Stimulated activated CD4-positive, alpha-beta T cell treated with anti-CD3 and anti-CD28 coated beads, Interleukin-2, amount 100 ng/mL, for 4 hours (primary cell): ENCODE measurements around the gene PCDHA9.
"Not testable (repeated sequence)": the region's sequence is repeated elsewhere in the genome, so short reads cannot be mapped to it uniquely, and the experiment has no call there.

Experiments used
- DNase-seq: peaks from one replicate; pipeline ENCODE4 v3.0.0-alpha.2; 2020; ENCODE audit warnings: low read depth

The PCDHA9 gene

DNA sequence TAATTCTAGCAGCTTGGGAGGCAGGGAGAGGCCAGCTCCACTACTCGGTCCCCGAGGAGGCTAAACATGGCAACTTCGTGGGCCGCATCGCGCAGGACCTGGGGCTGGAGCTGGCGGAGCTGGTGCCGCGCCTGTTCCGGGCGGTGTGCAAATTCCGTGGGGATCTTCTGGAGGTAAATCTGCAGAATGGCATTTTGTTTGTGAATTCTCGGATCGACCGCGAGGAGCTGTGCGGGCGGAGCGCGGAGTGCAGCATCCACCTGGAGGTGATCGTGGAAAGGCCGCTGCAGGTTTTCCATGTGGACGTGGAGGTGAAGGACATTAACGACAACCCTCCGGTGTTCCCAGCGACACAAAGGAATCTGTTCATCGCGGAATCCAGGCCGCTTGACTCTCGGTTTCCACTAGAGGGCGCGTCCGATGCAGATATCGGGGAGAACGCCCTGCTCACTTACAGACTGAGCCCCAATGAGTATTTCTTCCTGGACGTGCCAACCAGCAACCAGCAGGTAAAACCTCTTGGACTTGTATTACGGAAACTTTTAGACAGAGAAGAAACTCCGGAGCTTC is 13.7 kb upstream of the PCDHA9 start:
- not testable (repeated sequence) for DNase-seq

DNA sequence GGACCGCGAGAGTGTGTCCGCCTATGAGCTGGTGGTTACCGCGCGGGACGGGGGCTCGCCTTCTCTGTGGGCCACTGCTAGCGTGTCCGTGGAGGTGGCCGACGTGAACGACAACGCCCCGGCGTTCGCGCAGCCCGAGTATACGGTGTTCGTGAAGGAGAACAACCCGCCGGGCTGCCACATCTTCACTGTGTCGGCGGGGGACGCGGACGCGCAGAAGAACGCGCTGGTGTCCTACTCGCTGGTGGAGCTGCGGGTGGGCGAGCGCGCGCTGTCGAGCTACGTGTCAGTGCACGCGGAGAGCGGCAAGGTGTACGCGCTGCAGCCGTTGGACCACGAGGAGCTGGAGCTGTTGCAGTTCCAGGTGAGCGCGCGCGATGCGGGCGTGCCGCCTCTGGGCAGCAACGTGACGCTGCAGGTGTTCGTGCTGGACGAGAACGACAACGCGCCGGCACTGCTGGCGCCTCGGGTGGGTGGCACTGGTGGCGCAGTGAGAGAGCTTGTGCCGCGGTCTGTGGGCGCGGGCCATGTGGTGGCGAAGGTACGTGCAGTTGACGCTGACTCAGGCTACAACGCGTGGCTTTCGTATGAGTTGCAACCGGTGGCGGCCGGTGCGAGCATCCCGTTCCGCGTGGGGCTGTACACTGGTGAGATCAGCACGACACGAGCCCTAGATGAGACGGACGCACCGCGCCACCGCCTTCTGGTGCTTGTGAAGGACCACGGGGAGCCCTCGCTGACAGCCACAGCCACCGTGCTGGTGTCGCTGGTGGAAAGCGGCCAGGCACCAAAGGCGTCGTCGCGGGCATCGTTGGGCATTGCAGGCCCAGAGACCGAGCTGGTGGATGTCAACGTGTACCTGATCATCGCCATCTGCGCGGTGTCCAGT is 12.3 kb upstream of the PCDHA9 start:
- no peak for DNase-seq

DNA sequence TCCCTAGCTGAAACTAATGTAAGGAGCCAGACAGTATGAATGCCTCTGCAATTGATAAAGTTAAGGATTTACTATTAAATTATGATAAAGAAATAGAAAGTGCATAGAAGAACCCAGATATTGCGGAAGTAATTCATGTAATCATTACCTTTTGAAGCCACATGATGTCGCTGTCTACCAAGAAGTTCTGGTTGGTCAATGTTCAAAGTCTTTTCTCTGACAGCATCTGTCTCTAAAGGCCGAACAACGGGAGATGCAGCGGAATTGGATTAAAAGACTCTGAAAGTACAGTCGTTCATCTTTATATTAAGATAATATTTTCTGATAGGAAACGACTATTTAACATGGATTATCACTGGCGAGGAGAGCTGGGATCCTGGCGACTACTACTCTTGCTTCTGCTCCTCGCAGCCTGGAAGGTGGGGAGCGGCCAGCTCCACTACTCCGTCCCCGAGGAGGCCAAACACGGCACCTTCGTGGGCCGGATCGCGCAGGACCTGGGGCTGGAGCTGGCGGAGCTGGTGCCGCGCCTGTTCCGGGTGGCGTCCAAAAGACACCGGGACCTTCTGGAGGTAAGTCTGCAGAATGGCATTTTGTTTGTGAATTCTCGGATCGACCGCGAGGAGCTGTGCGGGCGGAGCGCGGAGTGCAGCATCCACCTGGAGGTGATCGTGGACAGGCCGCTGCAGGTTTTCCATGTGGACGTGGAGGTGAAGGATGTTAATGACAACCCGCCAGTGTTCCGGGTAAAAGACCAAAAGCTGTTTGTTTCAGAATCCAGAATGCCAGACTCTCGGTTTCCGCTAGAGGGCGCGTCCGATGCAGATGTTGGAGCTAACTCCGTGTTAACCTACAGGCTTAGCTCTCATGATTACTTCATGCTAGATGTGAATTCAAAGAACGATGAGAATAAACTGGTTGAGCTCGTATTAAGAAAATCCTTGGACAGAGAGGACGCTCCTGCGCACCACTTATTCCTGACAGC is 6.9 kb upstream of the PCDHA9 start, which contains the start of gene PCDHA8:
PCDHA8 (plus strand) TSS at position 210 of the 985 bp plus-strand sequence; CDS start at position 345, 135 bp downstream.
- DNase-seq = no peak

DNA sequence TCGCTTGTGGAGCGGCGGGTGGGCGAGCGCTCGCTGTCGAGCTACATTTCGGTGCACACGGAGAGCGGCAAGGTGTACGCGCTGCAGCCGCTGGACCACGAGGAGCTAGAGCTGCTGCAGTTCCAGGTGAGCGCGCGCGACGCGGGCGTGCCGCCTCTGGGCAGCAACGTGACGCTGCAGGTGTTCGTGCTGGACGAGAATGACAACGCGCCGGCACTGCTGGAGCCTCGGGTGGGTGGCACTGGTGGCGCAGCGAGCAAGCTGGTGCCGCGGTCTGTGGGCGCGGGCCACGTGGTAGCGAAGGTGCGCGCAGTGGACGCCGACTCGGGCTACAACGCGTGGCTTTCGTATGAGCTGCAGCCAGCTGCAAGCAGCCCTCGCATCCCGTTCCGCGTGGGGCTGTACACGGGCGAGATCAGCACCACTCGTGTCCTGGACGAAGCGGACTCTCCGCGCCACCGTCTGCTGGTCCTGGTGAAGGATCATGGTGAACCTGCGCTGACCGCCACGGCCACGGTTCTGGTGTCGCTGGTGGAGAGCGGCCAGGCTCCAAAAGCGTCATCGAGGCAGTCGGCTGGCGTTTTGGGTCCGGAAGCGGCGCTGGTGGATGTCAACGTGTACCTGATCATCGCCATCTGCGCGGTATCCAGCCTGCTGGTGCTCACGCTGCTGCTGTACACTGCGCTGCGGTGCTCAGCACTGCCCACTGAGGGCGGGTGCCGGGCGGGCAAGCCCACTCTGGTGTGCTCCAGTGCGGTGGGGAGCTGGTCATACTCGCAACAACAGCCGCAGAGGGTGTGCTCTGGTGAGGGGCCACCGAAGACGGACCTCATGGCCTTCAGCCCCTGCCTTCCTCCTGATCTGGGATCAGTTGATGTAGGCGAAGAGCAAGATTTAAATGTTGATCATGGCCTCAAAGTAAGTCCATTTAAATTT is 5.1 kb upstream of the PCDHA9 start:
- DNase-seq = no peak

DNA sequence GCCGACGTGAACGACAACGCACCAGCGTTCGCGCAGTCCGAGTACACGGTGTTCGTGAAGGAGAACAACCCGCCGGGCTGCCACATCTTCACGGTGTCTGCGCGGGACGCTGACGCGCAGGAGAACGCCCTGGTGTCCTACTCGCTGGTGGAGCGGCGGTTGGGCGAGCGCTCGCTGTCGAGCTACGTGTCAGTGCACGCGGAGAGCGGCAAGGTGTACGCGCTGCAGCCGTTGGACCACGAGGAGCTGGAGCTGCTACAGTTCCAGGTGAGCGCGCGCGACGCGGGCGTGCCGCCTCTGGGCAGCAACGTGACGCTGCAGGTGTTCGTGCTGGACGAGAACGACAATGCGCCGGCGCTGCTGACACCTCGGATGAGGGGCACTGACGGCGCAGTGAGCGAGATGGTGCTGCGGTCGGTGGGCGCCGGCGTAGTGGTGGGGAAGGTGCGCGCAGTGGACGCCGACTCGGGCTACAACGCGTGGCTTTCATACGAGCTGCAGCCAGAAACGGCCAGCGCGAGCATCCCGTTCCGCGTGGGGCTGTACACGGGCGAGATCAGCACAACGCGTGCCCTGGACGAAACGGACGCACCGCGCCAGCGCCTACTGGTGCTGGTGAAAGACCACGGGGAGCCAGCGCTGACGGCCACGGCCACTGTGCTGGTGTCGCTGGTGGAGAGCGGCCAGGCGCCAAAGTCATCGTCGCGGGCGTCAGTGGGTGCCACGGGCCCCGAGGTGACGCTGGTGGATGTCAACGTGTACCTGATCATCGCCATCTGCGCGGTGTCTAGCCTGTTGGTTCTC is 1.9 kb downstream of the PCDHA9 start:
- DNase-seq = not testable (repeated sequence)

DNA sequence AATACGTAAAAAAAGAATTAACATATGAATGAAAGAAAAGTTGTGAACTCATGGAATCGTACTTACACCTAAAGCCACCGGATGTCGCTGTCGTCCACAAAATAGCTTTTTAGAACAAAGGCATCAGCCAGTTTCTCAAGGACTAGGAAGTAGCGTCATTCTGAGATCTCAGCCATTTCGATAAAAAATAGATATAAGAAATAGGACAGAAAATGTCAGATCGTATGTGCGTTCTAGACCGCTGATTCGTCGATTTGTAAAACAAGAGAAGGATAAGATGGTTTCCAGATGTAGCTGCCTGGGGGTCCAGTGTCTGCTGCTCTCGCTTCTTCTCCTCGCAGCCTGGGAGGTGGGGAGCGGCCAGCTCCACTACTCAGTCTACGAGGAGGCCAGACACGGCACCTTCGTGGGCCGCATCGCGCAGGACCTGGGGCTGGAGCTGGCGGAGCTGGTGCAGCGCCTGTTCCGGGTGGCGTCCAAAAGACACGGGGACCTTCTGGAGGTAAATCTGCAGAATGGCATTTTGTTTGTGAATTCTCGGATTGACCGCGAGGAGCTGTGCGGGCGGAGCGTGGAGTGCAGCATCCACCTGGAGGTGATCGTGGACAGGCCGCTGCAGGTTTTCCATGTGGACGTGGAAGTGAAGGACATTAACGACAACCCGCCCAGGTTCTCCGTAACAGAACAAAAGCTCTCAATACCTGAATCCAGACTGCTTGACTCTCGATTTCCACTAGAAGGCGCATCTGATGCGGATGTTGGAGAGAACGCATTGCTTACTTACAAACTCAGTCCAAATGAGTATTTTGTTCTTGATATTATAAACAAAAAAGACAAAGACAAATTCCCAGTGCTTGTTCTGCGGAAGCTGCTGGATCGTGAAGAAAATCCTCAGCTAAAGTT is 7.8 kb downstream of the PCDHA9 start, which contains the start of gene PCDHA10:
PCDHA10 (plus strand) TSS at position 126 of the 903 bp plus-strand sequence; CDS start at position 278, 152 bp downstream.
- no peak for DNase-seq

DNA sequence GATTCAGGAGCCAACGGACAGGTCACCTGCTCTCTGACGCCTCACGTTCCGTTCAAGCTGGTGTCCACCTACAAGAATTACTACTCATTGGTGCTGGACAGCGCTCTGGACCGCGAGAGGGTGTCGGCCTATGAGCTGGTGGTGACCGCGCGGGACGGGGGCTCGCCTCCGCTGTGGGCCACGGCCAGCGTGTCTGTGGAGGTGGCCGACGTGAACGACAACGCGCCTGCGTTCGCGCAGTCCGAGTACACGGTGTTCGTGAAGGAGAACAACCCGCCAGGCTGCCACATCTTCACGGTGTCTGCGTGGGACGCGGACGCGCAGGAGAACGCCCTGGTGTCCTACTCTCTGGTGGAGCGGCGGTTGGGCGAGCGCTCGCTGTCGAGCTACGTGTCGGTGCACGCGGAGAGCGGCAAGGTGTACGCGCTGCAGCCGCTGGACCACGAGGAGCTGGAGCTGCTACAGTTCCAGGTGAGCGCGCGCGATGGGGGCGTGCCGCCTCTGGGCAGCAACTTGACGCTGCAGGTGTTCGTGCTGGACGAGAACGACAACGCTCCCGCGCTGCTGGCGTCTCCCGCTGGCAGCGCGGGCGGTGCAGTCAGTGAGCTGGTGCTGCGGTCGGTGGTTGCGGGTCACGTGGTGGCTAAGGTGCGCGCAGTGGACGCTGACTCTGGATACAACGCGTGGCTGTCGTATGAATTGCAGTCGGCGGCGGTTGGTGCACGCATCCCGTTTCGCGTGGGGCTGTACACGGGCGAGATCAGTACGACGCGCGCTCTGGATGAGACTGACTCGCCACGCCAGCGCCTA is 9.2 kb downstream of the PCDHA9 start:
- DNase-seq = no peak

DNA sequence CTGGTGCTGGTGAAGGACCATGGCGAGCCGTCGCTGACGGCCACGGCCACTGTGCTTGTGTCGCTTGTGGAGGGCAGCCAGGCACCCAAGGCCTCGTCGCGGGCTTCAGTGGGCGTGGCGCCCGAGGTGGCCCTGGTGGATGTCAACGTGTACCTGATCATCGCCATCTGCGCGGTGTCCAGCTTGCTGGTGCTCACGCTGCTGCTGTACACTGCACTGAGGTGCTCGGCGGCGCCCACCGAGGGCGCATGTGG is 9.7 kb downstream of the PCDHA9 start:
- DNase-seq = no peak

DNA sequence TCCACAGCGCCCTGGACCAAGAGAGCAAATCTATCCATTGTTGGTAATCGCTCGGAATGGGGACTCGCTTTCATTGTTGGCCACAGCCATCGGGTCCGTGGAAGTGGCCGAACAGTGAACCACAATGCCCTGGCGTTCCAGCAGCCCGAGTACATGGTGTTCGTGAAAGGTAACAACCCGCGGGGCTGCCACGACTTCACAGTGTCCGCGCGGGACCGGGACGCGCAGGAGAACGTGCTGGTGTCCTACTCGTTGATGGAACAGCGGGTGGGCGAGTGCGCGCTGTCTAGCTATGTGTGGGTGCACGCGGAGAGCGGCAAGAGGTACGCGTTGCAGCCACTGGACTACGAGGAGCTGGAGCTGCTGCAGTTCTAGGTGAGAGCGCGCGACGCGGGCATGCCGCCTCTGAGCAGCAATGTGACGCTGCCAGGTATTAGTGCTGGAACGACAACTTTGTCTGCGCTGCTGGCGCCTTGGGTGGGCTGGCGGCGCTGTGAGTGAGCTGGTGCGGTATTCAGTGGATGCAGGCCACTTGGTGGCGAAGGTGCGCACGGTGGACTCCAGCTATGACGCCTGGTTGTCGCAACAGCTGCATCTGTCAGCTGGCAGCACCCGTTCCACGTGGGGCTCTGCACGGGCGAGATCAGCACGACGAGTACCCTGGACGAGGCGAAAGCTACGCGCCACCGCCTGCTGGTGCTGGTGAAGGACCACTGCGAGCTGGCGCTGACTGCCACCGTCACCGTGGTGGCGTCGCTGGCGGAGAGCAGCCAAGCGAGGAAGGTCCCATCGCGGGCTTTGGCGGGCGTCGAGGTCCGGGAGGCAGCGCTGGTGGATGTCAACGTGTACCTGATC is 14.5 kb downstream of the PCDHA9 start:
- no peak for DNase-seq

DNA sequence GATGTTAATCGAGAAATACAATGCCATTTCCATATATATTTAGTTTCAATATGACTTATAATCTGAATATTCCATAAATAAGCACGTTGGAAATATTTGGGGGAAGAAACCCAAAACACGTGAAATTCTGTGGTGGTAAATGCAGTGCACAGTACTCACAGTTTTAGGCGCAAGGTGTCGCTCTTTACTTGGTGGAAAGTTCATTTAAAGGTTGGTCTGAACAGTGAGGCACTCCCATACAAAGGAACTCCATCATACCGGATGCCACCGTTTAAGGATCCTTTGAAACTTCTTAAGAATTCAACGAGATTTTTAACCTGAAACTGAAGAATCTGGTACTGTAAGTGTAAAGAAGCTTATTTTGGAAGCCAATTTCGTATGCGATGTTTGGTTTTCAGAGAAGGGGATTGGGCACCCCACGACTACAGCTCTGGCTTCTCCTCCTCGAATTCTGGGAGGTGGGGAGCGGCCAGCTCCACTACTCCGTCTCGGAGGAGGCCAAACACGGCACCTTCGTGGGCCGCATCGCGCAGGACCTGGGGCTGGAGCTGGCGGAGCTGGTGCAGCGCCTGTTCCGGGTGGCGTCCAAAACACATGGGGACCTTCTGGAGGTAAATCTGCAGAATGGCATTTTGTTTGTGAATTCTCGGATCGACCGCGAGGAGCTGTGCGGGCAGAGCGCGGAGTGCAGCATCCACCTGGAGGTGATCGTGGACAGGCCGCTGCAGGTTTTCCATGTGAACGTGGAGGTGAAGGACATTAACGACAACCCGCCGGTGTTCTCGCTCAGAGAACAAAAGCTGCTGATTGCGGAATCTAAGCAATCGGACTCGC is 20.8 kb downstream of the PCDHA9 start, which contains the start of gene PCDHA11:
PCDHA11 (plus strand) TSS at position 237 of the 834 bp plus-strand sequence; CDS start at position 384, 147 bp downstream.
- no peak for DNase-seq

DNA sequence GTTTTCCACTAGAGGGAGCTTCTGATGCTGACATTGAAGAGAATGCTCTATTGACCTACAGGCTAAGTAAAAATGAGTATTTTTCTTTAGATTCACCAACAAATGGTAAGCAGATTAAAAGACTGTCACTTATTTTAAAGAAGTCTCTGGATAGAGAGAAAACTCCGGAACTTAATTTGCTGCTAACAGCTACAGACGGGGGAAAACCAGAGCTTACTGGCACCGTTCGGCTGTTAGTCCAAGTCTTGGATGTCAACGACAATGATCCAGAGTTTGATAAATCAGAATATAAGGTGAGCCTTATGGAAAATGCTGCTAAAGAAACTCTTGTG is 21.3 kb downstream of the PCDHA9 start:
- no peak for DNase-seq

DNA sequence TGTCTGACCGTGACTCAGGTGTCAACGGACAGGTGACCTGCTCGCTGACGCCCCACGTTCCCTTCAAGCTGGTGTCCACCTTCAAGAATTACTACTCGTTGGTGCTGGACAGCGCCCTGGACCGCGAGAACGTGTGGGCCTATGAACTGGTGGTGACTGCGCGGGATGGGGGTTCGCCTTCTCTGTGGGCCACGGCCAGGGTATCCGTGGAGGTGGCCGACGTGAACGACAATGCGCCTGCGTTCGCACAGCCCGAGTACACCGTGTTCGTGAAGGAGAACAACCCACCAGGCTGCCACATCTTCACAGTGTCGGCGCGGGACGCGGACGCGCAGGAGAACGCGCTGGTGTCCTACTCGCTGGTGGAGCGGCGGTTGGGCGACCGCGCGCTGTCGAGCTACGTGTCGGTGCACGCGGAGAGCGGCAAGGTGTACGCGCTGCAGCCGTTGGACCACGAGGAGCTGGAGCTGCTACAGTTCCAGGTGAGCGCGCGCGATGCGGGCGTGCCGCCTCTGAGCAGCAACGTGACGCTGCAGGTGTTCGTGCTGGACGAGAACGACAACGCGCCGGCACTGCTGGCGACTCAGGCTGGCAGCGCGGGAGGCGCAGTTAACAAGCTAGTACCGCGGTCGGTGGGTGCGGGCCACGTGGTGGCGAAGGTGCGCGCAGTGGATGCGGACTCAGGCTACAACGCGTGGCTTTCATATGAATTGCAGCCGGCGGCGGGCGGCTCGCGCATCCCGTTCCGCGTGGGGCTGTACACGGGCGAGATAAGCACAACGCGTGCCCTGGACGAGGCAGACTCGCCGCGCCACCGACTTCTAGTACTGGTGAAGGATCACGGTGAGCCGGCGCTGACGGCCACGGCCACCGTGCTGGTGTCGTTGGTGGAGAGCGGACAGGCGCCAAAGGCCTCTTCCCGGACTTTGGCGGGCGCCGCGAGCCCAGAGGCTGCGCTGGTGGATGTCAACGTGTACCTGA is 22.3 kb downstream of the PCDHA9 start:
- DNase-seq = no peak

DNA sequence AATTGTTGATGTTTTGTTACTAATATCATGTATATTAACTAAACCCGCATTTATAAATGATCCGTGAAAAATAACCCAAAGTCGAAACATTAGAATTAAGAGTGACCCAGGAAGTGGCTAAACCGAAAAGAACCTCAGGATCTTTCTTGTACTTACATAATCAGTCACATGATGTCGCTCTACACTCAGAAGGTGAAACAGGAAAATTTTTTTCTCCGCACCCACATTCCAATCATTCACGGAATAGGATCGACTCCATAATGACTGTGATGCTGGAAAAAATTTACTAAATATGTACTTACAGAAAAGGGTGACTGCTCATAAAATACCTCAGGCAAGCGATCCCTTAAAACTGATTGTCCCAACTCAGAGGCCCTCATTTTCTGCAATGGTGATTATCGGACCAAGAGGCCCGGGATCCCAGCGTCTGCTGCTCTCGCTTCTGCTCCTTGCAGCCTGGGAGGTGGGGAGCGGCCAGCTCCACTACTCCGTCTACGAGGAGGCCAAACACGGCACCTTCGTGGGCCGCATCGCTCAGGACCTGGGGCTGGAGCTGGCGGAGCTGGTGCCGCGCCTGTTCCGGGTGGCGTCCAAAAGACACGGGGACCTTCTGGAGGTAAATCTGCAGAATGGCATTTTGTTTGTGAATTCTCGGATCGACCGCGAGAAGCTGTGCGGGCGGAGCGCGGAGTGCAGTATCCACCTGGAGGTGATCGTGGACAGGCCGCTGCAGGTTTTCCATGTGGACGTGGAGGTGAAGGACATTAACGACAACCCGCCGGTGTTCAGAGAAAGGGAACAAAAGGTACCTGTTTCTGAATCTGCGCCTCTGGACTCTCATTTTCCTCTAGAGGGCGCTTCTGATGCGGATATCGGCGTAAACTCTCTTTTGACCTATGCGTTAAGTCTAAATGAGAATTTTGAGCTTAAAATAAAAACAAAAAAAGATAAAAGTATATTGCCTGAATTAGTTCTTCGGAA is 27.2 kb downstream of the PCDHA9 start, which contains the start of gene PCDHA12:
PCDHA12 (plus strand) TSS at position 224 of the 981 bp plus-strand sequence; CDS start at position 389, 165 bp downstream.
- DNase-seq = no peak
